ACHN (cell line): ENCODE data around the gene ZPBP2.
"Not testable (repeated sequence)": the region's sequence is repeated elsewhere in the genome, so short reads cannot be mapped to it uniquely, and the experiment has no call there.

ENCODE experiments used
- DNase-seq: peaks from one replicate; pipeline ENCODE4 v3.0.0-alpha.2; 2015
- in situ Hi-C: cut with HindIII; loops from 2 replicates; pipeline ENCODE4 v1.10.0; 2017; ENCODE audit warnings: low sequenced_read_pairs, low pct_ligation_motif_present, low pct_unique_long_range_greater_than_20kb

Gene ZPBP2

GRCh38 chr17:39850186-39850585, 17.8 kb upstream of the ZPBP2 start:
- in situ Hi-C loops, DNase-seq: not testable (repeated sequence)

- DNase-seq = no peak
- in situ Hi-C loops = no loop called here
Measured at GRCh38 chr17:39852239-39852638, 15.8 kb upstream of the ZPBP2 start.

- in situ Hi-C loops = no loop called here
- no peak for DNase-seq
Measured at GRCh38 chr17:39854909-39855308, 13.1 kb upstream of the ZPBP2 start.

GRCh38 chr17:39855911-39856649, 11.9 kb upstream of the ZPBP2 start:
- DNase-seq, in situ Hi-C loops: not testable (repeated sequence)

- in situ Hi-C loops = no loop called here
- DNase-seq = no peak
Measured at GRCh38 chr17:39861235-39861634, 6.8 kb upstream of the ZPBP2 start.

GRCh38 chr17:39863244-39863917, 4.6 kb upstream of the ZPBP2 start:
- no peak for DNase-seq
- in situ Hi-C loops = no loop called here

GRCh38 chr17:39863918-39864746, 3.9 kb upstream of the ZPBP2 start, which contains the start of gene IKZF3:
IKZF3 (minus strand) TSS chr17:39864312; CDS start chr17:39864126, 186 bp downstream.
- in situ Hi-C loops = no loop called here
- DNase-seq = peak; percentile 46

GRCh38 chr17:39866013-39866730, 1.8 kb upstream of the ZPBP2 start:
- no peak for DNase-seq
- in situ Hi-C loops = no loop called here

- in situ Hi-C loops = no loop called here
- DNase-seq = no peak
Measured at GRCh38 chr17:39867084-39867879, 720 bp upstream of the ZPBP2 start.

- in situ Hi-C loops = no loop called here
Measured at GRCh38 chr17:39868554-39868942, 546 bp downstream of the ZPBP2 start.

GRCh38 chr17:39870776-39871175, 2.8 kb downstream of the ZPBP2 start:
- in situ Hi-C loops = no loop called here
- no peak for DNase-seq

More at GRCh38 chr17:39868554-39868942, 546 bp downstream of the ZPBP2 start:
- no peak for DNase-seq

GRCh38 chr17:39871801-39872200, 3.8 kb downstream of the ZPBP2 start:
- no peak for DNase-seq
- in situ Hi-C loops = no loop called here

GRCh38 chr17:39872751-39873150, 4.7 kb downstream of the ZPBP2 start:
- in situ Hi-C loops = no loop called here
- DNase-seq = peak; percentile 40

- DNase-seq, in situ Hi-C loops: not testable (repeated sequence)
Measured at GRCh38 chr17:39886102-39886501, 18.1 kb downstream of the ZPBP2 start.

GRCh38 chr17:39887078-39887477, 19.1 kb downstream of the ZPBP2 start:
- in situ Hi-C loops = no loop called here
- DNase-seq = no peak

- in situ Hi-C loops = no loop called here
- no peak for DNase-seq
Measured at GRCh38 chr17:39889200-39889599, 21.2 kb downstream of the ZPBP2 start.

- DNase-seq = no peak
- in situ Hi-C loops = no loop called here
Measured at GRCh38 chr17:39894681-39895376, 26.8 kb downstream of the ZPBP2 start.
